Lower leg skin (tissue), 3 donors: ENCODE measurements around the gene NHLRC3.

Experiments
- POLR2A ChIP-seq, 2 donors: fragments of 450-650 bp; IDR thresholded peaks; one replicate each; pipeline ENCODE4 v1.6.1; 2016 to 2017; ENCODE audit warnings: antibody characterized with exemption in 2 of 2, mild to moderate bottlenecking in 1 of 2, moderate library complexity in 1 of 2
- TF ChIP-seq, protein P1 (sequence below), 3 donors: fragments of 450-650 bp; IDR thresholded peaks; one replicate each; pipeline ENCODE4 v1.5.1; 2016; ENCODE audit warnings: antibody characterized with exemption in 3 of 3, mild to moderate bottlenecking in 3 of 3, moderate library complexity in 2 of 3

DNA sequence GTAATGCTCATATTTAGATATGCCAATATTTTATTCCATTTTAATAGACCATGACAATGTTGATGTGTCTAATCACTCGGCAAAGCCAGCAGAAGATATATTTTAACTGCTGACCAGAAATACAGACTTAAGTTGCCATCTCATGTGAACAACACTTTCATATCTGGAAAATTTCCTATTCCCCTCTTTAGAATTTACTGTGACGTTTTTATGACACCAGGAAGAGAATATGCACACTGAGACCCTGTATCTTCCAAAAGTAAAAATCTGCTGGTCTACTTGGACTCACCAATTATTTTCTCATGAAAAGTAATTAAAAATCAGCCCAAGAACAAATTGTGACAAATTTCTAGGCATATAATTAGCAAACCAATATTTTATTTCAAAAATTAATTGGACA lies 2.5 kb upstream of the NHLRC3 start:
- TF ChIP-seq, protein P1, sequence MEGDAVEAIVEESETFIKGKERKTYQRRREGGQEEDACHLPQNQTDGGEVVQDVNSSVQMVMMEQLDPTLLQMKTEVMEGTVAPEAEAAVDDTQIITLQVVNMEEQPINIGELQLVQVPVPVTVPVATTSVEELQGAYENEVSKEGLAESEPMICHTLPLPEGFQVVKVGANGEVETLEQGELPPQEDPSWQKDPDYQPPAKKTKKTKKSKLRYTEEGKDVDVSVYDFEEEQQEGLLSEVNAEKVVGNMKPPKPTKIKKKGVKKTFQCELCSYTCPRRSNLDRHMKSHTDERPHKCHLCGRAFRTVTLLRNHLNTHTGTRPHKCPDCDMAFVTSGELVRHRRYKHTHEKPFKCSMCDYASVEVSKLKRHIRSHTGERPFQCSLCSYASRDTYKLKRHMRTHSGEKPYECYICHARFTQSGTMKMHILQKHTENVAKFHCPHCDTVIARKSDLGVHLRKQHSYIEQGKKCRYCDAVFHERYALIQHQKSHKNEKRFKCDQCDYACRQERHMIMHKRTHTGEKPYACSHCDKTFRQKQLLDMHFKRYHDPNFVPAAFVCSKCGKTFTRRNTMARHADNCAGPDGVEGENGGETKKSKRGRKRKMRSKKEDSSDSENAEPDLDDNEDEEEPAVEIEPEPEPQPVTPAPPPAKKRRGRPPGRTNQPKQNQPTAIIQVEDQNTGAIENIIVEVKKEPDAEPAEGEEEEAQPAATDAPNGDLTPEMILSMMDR (IDR thresholded peaks at IDR 0.05) = no peak
- no peak for TF ChIP-seq POLR2A (IDR thresholded peaks at IDR 0.05)
